ENCODE data around the gene NFIA.
"Not testable (repeated sequence)": the region's sequence is repeated elsewhere in the genome, so short reads cannot be mapped to it uniquely, and the experiment has no call there.

NFIA gene

DNA sequence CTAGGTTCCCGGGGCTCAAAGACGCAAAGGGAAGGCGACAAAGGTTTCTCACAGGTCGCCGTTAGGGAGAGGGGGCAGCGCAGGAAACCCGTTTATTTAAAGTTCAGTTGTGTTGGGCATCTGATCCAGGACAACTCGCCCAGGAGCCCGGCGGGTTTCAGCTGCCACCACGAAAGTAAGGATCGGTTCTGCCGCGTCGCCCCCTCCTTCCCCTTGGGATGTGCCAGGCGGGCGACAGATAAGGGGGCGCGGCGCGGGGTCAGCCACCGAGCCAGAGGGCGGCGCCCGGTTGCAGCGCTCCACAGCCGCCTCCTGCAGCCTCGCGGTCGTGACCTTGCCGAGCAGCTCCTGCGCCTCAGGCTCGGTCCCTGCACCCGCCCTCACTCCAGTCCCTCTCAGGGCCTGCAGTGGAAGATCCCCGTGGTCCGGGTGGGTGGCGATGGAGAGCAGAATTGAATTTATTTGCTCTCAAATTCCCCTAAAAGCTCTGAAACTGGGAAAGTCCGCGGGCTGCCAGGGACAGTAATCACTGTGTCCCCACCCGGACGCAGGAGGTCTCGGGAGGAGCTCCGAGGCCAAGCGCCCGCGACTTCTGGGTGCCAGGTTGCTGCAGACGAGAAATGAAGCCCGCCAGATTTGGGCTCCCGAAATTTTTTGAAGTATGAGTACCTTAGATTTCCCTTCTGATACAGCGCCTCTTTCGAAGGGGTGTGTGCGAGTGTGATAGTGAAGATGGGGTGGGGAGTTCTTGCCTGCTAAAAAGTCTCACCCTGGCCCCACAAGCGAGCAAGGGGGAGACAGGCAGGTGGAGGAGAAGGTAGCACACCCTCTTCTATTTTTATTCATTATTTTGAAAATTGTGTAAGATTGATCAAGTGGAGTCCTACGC is 28.4 kb upstream of the NFIA start:
- Mint-ChIP-seq H3K36me3 (no peaks in the 10 kb centered on the region), H3K27ac (no peak overlapping the region), H3K4me3 (peak overlapping the region; percentile 88), H3K4me1 (ENCODE audit: low read depth) (peaks cover 33% of the 10 kb centered on the region), H3K27me3 (peaks cover 31% of the 10 kb centered on the region), H3K9me3 (ENCODE audit: low read depth) (no peaks in the 10 kb centered on the region)

DNA sequence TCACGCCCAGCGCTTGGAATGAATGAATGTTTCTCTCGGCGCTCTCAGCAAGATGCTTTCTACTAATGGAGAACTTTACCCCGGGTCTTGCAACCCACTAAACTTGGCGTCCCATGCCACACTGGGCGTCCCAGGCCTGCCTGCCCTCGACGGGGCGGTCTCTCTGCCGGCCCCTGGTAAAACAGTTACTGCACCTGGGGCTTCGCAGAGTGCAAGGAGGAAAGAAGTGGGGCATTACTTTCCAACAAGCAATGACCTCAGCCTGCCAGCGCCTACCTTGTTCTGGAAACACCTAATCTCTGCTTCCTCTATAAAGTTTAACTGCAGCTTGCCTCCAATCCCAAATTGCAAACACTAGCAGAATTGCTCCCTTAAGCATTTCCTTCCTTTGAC is 27.8 kb upstream of the NFIA start:
- Mint-ChIP-seq H3K27me3 (peaks cover 31% of the 10 kb centered on the region), H3K4me1 (ENCODE audit: low read depth) (peaks cover 33% of the 10 kb centered on the region), H3K4me3 (peak overlapping the region; percentile 58), H3K36me3 (no peaks in the 10 kb centered on the region), H3K9me3 (ENCODE audit: low read depth) (no peaks in the 10 kb centered on the region), H3K27ac (no peak overlapping the region)

DNA sequence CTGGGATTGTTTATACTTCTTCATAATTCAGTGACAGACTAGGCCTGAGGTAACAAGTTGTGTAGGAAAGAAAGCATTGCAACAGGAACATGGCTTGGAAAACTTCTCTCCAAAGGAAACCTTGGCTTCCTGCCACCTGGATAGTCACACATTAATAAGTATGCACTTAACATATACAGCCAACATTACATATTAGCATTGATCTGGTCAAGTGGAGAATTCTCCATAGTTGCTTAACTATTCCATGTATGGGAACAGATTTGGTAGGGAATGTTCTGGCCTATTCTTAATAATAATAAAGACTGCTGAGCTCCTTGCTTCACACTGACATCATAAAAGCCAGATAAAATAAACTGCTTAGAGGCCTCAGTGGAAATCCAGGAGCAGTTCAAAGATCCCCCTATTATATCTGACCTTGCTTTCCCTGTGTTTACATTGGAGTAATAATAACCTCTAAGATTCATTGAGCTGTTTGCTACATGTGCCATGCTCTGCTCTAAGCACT is 27.2 kb upstream of the NFIA start:
- Mint-ChIP-seq H3K4me1 (ENCODE audit: low read depth) (peaks cover 33% of the 10 kb centered on the region), H3K36me3 (no peaks in the 10 kb centered on the region), H3K9me3 (ENCODE audit: low read depth) (no peaks in the 10 kb centered on the region), H3K4me3 (no peak overlapping the region), H3K27ac (no peak overlapping the region), H3K27me3 (peaks cover 31% of the 10 kb centered on the region)

DNA sequence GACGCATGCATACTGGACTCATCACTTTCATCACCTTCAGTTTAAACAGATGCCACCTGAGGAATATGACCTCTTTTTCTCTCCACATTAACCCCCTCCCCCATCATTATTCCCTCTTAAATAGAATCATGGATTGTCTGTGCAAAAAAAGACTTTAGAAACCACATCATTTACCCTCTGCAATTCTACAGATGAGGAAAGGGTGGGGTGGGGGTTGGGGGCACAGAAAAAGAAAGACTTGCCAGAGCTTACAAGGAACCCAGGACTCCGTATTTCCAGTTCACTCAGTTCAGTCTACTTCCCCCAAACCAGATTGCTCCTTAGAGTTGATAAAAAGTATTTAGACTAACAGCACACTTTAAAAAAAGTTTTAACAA is 26.2 kb upstream of the NFIA start:
- H3K4me1 Mint-ChIP-seq (ENCODE audit: low read depth): peaks cover 31% of the 10 kb centered on the region
- H3K27me3 Mint-ChIP-seq: peaks cover 33% of the 10 kb centered on the region
- H3K9me3 Mint-ChIP-seq (ENCODE audit: low read depth): no peaks in the 10 kb centered on the region
- H3K27ac Mint-ChIP-seq: no peak overlapping the region
- H3K4me3 Mint-ChIP-seq: peak overlapping the region; percentile 78
- H3K36me3 Mint-ChIP-seq: no peaks in the 10 kb centered on the region

DNA sequence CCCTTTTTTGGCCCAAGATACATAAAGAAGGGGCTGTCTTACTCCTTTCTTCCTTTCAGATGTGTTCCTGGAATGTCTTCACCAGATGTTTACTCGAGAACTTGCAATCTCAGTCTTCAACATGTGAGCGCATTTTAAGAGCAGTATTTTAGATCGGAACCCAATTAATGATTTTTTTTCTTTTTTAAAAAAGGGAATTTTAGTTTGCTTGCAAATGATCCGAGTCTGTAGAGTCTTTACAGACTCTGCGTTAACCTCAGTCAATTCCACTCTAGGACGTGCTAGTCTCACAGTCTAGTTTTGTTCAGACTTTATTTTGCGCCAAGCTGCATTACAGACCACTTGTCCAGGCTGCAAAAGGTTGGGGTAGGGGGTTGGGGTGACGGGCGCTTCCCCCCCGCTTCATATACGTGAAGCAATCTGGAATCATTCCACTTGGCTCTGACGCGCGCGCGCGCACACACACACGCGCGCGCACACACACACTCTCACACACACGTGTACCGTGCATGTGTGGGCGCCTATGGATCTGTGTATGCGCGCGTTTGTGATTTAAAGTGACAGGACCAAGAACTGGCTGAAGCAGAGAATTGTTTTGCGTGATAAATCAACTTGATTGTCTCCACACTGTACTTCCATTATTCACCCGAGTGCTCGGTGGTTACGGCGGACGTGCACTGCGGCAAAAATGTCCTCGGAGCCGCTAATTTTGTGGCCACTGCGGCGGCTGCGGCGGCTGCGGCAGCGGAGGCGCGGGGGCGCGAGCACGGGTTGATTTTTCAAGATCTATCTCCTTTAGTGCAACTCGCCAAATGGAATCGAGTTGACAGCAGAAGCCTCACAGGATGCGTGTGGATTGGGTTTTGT is 25.6 kb upstream of the NFIA start:
- no peaks in the 10 kb centered on the region for H3K9me3 Mint-ChIP-seq (ENCODE audit: low read depth)
- H3K4me1 Mint-ChIP-seq (ENCODE audit: low read depth): peaks cover 27% of the 10 kb centered on the region
- H3K27me3 Mint-ChIP-seq: peaks cover 30% of the 10 kb centered on the region
- no peak overlapping the region for H3K27ac Mint-ChIP-seq
- no peaks in the 10 kb centered on the region for H3K36me3 Mint-ChIP-seq
- peak overlapping the region; percentile 89 for H3K4me3 Mint-ChIP-seq

DNA sequence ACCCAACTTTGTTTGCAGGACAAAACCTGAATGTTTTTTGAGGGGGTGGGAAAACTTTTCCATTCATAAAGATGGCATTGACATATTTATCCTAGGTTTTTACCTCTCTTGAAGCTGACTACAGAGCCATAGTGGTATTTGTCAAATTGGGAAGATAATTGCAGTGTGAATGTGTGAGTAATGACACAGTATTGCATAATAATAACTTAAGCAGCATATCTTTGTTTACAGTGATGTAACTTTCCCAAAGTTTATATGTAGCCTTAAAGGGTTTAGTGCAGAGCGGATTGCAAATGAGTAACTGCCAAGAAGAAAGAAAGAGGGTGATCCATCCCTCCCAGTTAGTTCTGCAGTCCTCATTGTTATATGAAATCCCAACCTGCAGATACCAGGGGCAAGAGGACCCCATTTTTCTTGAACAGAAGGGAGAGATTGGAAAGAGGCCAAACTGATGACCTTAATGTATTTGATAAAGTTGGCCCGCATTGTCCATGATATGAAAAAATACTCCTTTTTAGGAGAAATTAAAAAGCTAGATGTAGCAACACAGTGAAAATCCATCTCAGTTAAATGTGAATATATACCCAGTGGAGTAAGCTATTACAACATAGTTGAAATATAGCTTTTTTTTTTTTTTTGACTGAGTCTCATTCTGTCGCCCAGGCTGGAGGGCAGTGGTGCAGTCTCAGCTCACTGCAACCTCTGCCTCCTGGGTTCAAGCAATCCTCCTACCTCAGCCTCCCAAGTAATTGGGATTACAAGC is 23.7 kb upstream of the NFIA start:
- peaks cover 16% of the 10 kb centered on the region for H3K27me3 Mint-ChIP-seq
- H3K9me3 Mint-ChIP-seq (ENCODE audit: low read depth): no peaks in the 10 kb centered on the region
- H3K27ac Mint-ChIP-seq: no peak overlapping the region
- H3K36me3 Mint-ChIP-seq: no peaks in the 10 kb centered on the region
- H3K4me1 Mint-ChIP-seq (ENCODE audit: low read depth): peaks cover 9% of the 10 kb centered on the region
- H3K4me3 Mint-ChIP-seq: peak overlapping the region; percentile 22

DNA sequence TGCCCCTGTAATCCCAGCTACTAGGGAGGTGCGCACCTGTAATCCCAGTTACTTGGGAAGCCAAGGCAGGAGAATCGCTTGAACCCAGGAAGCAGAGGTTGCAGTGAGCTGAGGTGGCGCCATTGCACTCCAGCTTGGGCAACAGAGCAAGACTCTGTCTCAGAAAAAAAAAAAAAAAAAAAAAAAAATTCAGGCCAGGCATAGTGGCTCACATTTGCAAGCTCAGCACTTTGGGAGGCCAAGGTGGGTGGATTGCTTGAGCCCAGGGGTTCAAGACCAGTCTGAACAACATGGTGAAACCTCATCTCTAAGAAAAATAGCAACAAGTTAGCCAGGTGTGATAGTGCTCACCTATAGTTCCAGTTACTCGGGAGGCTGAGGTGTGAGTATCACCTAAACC is 20.8 kb upstream of the NFIA start:
- not testable (repeated sequence) for H3K4me1 Mint-ChIP-seq (ENCODE audit: low read depth); H3K36me3 Mint-ChIP-seq; H3K4me3 Mint-ChIP-seq; H3K9me3 Mint-ChIP-seq (ENCODE audit: low read depth); H3K27ac Mint-ChIP-seq; H3K27me3 Mint-ChIP-seq

DNA sequence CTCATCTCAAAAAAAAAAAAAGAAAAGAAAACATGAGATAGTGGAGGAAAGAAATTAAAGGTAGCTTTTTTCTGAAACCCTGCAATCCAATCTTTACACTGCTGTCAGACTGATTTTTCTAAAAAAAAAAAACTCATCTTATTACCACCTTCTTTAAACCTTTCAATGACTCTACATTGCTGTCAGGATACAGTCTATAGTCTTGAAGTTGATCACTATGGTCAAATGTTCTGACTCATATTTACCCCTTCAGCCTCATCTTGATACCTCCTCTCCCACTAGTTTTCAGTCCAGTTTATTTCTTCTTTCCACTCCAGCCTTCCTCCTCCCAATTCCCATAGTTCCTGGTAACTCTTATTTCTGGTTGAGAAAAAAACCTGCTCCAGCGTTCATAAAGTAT is 17.7 kb upstream of the NFIA start:
- Mint-ChIP-seq H3K4me1 (ENCODE audit: low read depth) (no peaks in the 10 kb centered on the region), H3K9me3 (ENCODE audit: low read depth) (no peaks in the 10 kb centered on the region), H3K36me3 (no peaks in the 10 kb centered on the region), H3K4me3 (no peak overlapping the region), H3K27ac (no peak overlapping the region), H3K27me3 (peaks cover 2% of the 10 kb centered on the region)

DNA sequence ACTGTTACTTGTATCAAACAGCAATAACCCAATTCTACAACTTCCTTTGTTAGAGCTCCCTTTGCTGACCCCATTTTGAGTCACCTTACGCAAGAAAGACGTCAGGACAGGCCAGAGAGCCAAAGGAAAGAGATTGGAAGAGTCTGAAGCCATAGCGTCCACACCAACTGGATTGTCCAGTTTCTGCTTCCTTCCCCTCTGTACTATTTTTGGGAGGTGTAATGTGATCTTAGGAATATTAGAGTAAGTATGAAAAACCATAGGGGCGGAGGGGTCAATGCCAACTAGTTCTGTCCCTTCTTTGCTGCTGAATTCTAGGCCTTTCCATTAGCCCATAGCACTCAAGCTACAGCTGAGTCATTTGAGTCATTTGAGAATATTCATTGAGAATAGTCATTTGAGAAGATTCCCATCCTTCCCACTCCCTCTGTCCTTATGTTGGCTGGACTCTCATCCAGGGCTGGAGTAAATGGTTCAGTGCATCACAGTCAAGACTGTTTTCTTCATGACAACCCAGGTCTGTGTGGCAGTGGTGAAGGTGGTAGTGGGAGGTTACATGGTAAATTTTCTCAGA is 14.8 kb upstream of the NFIA start:
- H3K4me3 Mint-ChIP-seq: no peak overlapping the region
- H3K4me1 Mint-ChIP-seq (ENCODE audit: low read depth): no peaks in the 10 kb centered on the region
- no peaks in the 10 kb centered on the region for H3K36me3 Mint-ChIP-seq
- H3K9me3 Mint-ChIP-seq (ENCODE audit: low read depth): no peaks in the 10 kb centered on the region
- no peaks in the 10 kb centered on the region for H3K27me3 Mint-ChIP-seq
- no peak overlapping the region for H3K27ac Mint-ChIP-seq

DNA sequence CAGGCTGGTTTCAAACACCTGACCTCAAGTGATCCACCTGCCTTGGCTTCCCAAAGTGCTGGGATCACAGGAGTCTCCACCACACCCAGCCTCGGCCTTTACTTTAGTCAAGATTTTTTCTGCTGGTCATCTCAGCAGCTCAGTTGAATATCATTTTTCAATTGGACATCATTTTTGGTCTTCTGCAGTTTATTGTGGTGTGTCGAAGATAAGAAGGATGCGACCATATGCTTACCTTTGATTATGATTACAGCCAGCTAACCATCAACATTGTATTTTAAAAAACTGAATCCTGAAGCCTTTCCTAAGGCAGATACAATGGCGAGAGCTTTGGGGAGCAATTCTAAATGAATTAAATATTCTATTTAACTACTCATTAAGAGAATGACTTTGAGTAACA is 12.3 kb upstream of the NFIA start:
- Mint-ChIP-seq H3K27me3 (no peaks in the 10 kb centered on the region), H3K4me1 (ENCODE audit: low read depth) (no peaks in the 10 kb centered on the region), H3K36me3 (no peaks in the 10 kb centered on the region), H3K4me3 (no peak overlapping the region), H3K27ac (no peak overlapping the region), H3K9me3 (ENCODE audit: low read depth) (no peaks in the 10 kb centered on the region)

DNA sequence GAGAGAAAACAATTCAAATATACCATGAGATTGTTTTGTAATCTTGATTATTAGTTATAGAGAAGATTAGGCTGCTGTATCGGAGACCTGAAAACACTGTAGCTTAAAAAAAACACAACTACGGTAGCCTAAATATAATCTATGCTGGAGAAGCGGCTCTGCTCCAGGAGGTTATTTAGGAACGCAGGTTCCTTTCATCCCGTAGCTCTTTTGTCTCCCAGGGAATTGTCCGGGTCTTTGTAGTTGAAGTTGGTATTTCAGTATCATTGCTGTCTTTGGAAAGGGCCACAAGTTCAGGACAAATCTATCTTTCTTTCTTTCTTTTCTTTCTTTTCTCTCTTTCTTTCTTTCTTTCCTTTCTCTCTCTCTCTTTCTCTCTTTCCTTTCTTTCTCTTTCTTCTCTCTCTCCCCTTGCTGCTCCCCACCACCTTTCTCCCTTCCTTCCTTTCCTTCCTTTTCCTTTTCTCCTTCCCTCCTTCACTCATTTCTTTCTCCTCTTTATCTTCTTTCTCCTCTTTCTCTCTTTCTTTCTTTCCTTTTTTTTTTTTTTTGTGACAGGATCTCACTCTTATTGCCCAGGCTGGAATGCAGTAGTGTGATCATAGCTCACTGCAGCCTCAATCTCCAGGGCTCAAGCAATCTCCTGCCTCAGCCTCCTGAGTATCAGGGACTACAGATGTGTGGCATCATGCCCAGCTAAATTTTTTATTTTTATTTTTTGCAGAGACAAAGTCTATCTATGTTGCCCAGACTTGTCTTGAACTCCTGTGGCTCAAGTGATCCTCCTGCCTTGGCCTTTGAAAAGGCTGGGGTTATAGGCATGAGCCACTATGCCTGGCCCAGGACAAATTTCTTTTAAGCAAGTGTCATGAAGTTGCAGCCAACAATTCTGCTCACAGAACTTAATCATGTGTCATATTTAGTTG is 10.9 kb upstream of the NFIA start:
- Mint-ChIP-seq H3K4me1 (ENCODE audit: low read depth) (peaks cover 4% of the 10 kb centered on the region), H3K4me3 (no peak overlapping the region)

DNA sequence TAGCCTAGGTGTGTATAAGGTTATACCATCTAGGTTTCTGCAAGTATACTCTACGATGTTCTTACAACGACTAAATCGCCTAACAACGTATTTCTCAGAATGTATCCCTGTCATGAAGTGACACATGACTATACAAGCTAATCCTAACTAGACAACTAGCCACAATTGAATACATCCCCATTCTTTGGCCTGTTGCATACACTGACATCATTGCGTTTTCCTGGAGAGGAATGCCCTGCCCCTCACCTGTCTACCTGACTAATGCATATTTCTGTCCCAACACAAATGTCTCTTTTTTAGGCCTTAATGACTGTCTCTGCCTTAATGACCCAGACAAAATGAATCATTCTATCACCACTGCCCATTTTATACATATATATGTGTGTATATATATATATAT is 8.5 kb upstream of the NFIA start:
- no peaks in the 10 kb centered on the region for H3K9me3 Mint-ChIP-seq (ENCODE audit: low read depth)
- no peaks in the 10 kb centered on the region for H3K27me3 Mint-ChIP-seq
- H3K4me1 Mint-ChIP-seq (ENCODE audit: low read depth): peaks cover 23% of the 10 kb centered on the region
- H3K4me3 Mint-ChIP-seq: no peak overlapping the region
- no peaks in the 10 kb centered on the region for H3K36me3 Mint-ChIP-seq
- H3K27ac Mint-ChIP-seq: no peak overlapping the region

More for the DNA sequence above, 10.9 kb upstream of the NFIA start:
- no peaks in the 10 kb centered on the region for H3K36me3 Mint-ChIP-seq
- no peak overlapping the region for H3K27ac Mint-ChIP-seq
- H3K9me3 Mint-ChIP-seq (ENCODE audit: low read depth): no peaks in the 10 kb centered on the region
- H3K27me3 Mint-ChIP-seq: no peaks in the 10 kb centered on the region

DNA sequence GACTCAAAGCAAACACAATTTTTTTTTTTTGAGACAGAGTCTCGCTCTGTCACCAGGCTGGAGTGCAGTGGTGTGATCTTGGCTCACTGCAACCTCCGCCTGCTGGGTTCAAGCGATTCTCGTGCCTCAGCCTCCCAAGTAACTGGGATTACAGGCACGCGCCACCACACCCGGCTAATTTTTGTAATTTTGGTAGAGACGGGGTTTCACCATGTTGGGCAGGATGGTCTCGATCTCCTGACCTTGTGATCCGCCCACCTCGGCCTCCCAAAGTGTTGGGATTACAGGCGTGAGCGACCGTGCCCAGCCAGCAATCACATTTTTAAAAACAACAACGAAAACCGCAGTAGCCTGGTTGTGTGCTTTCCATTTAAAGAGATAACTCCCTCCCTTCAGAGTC is 6.5 kb upstream of the NFIA start:
- H3K27me3 Mint-ChIP-seq; H3K36me3 Mint-ChIP-seq; H3K27ac Mint-ChIP-seq; H3K9me3 Mint-ChIP-seq (ENCODE audit: low read depth): not testable (repeated sequence)
- Mint-ChIP-seq H3K4me3 (peak overlapping the region; percentile 92), H3K4me1 (ENCODE audit: low read depth) (peaks cover 43% of the 10 kb centered on the region)
